HCT116 (cell line): Measurements from ENCODE around the gene CBX7. TPM values are rescaled to one million over a fixed set of nuclear protein-coding genes. Genes with fewer than 3 reads are reported as not detected.

ENCODE experiments used
- ATAC-seq: fragments of 200-7000 bp; cut with Tn5 transposase; 2 replicates; pipeline ENCODE4 v1.9.1; 2020; ENCODE audit warnings: mild to moderate bottlenecking, moderate library complexity
- BruUV-seq: library from RNA; stranded (reverse); fragments of 400-500 nt; replicated peaks from 2 replicates; lab custom pipeline; 2021; lab: Mats Ljungman, UMichigan
- CTCF ChIA-PET: fragments of 300-600 bp; sonication (Branson Sonifier 250); formaldehyde crosslinking; loops from one replicate; lab custom pipeline; 2021; ENCODE audit warnings: antibody characterized with exemption; lab: Charles Lee
- POLR2A ChIA-PET: fragments of 300-600, 350-600 bp; sonication (Branson Sonifier 250); formaldehyde crosslinking; loops from one replicate; lab custom pipeline; 2021; ENCODE audit warnings: antibody characterized with exemption; lab: Charles Lee
- RAD21 ChIA-PET, 2 experiments: fragments of 300-600 bp; sonication (Branson Sonifier 250); formaldehyde crosslinking; loops; one replicate each; lab custom pipeline; 2023; ENCODE audit warnings: low total read pairs in 2 of 2; ENCODE audit not compliant: uncharacterized antibody in 2 of 2, unreplicated experiment in 2 of 2, low non-redundant PET in 1 of 2; lab: Charles Lee
- DNase-seq: peaks from one replicate; pipeline ENCODE4 v3.0.0-alpha.2; 2010; ENCODE audit warnings: low read depth, low spot score
- H2AFZ ChIP-seq: fragments of 200-600 bp; shearing (Covaris generic), sonication (generic); 2 replicates; pipeline ENCODE4 v1.6.1; 2017; ENCODE audit warnings: low read depth, mixed run types, mixed read lengths, antibody characterized with exemption, low read length; ENCODE audit not compliant: poor library complexity, severe bottlenecking
- H3K27ac ChIP-seq: 2 replicates; pipeline ENCODE4 v1.5.1; 2012; ENCODE audit warnings: low read depth, low read length
- H3K27me3 ChIP-seq: fragments of 200-600 bp; sonication (generic); 2 replicates; pipeline ENCODE4 v1.6.1; 2016; ENCODE audit warnings: mixed run types, low read length, mixed read lengths; ENCODE audit not compliant: insufficient read depth
- H3K36me3 ChIP-seq, 2 experiments: fragments of 200-500 bp in 1 of 2; fragments of 200-600 bp in 1 of 2; sonication (Bioruptor generic) in 1 of 2; sonication (generic) in 1 of 2; 2 replicates each; pipeline versions ENCODE4 v1.5.1 to v1.6.1; 2014 to 2016; ENCODE audit warnings: low read length in 2 of 2, inconsistent platforms in 1 of 2, mixed read lengths in 1 of 2, mixed run types in 1 of 2; ENCODE audit not compliant: insufficient read depth in 2 of 2, control insufficient read depth in 1 of 2
- H3K4me1 ChIP-seq, 2 experiments: fragments of 200-600 bp in 1 of 2; sonication (generic) in 1 of 2; 2 replicates each; pipeline versions ENCODE4 v1.5.1 to v1.6.1; 2012 to 2017; ENCODE audit warnings: low read length in 2 of 2, inconsistent platforms in 1 of 2, mild to moderate bottlenecking in 1 of 2, mixed read lengths in 1 of 2, mixed run types in 1 of 2, moderate library complexity in 1 of 2; ENCODE audit not compliant: insufficient read depth in 2 of 2, control insufficient read depth in 1 of 2
- H3K4me2 ChIP-seq: fragments of 200-600 bp; sonication (generic); 2 replicates; pipeline ENCODE4 v1.6.1; 2017; ENCODE audit warnings: mixed run types, low read length, mixed read lengths
- H3K4me3 ChIP-seq, 2 experiments: fragments of 200-600 bp in 1 of 2; sonication (generic) in 1 of 2; replicated peaks in 1 of 2; 2 replicates each; pipeline ENCODE4 v1.5.1; 2011 to 2016; ENCODE audit warnings: low read length in 2 of 2, control low read depth in 1 of 2, low read depth in 1 of 2, mild to moderate bottlenecking in 1 of 2, mixed read lengths in 1 of 2, mixed run types in 1 of 2
- H3K79me2 ChIP-seq: fragments of 200-600 bp; sonication (generic); 2 replicates; pipeline ENCODE4 v1.6.1; 2017; ENCODE audit warnings: mild to moderate bottlenecking, mixed run types, low read length, moderate library complexity, mixed read lengths; ENCODE audit not compliant: insufficient read depth
- H3K9ac ChIP-seq: fragments of 200-600 bp; sonication (generic); 2 replicates; pipeline ENCODE4 v1.6.1; 2016; ENCODE audit warnings: low read length, mixed read lengths
- H3K9me2 ChIP-seq: fragments of 200-600 bp; sonication (generic), shearing (Covaris generic); 2 replicates; pipeline ENCODE4 v1.6.1; 2017; ENCODE audit warnings: mixed run types, mild to moderate bottlenecking, moderate library complexity; ENCODE audit not compliant: insufficient read depth
- H3K9me3 ChIP-seq, 2 experiments: fragments of 200-500 bp in 1 of 2; fragments of 200-600 bp in 1 of 2; sonication (Bioruptor generic) in 1 of 2; sonication (generic) in 1 of 2; 2 replicates each; pipeline ENCODE4 v1.6.1; 2014 to 2017; ENCODE audit warnings: low read length in 2 of 2, mixed read lengths in 2 of 2, inconsistent platforms in 1 of 2, low read depth in 1 of 2, mild to moderate bottlenecking in 1 of 2, mixed run types in 1 of 2, moderate library complexity in 1 of 2; ENCODE audit not compliant: control insufficient read depth in 1 of 2, insufficient read depth in 1 of 2
- H4K20me1 ChIP-seq: fragments of 200-600 bp; sonication (generic), shearing (Covaris generic); 2 replicates; pipeline ENCODE4 v1.6.1; 2017; ENCODE audit warnings: mixed run types, mild to moderate bottlenecking, moderate library complexity; ENCODE audit not compliant: insufficient read depth
- CEBPB ChIP-seq: IDR thresholded peaks from 2 replicates; pipeline ENCODE4 v1.6.1; 2012; ENCODE audit warnings: low read depth
- CTCF ChIP-seq, 3 experiments: fragments of 200-600 bp in 1 of 3; sonication (generic) in 1 of 3; IDR thresholded peaks in 2 of 3; conservative IDR thresholded peaks in 1 of 3; 2 replicates each; pipeline ENCODE4 v1.5.1; 2012 to 2017; ENCODE audit warnings: low read depth in 2 of 3, low read length in 2 of 3, antibody characterized with exemption in 1 of 3, borderline replicate concordance in 1 of 3, control low read depth in 1 of 3, mild to moderate bottlenecking in 1 of 3, mixed read lengths in 1 of 3, mixed run types in 1 of 3, moderate library complexity in 1 of 3; ENCODE audit not compliant: insufficient read depth in 1 of 3
- EGR1 ChIP-seq: IDR thresholded peaks from 2 replicates; pipeline ENCODE4 v1.6.1; 2012; ENCODE audit warnings: low read depth
- ELF1 ChIP-seq: IDR thresholded peaks from 2 replicates; pipeline ENCODE4 v1.6.1; 2012; ENCODE audit warnings: low read depth, borderline replicate concordance
- EZH2phosphoT487 ChIP-seq: fragments of 200-600 bp; IDR thresholded peaks from 2 replicates; pipeline ENCODE4 v1.6.1; 2018; ENCODE audit warnings: antibody characterized with exemption, borderline replicate concordance
- FOSL1 ChIP-seq: IDR thresholded peaks from 2 replicates; pipeline ENCODE4 v1.6.1; 2012; ENCODE audit warnings: low read depth
- JUND ChIP-seq: IDR thresholded peaks from 2 replicates; pipeline ENCODE4 v1.6.1; 2012
- POLR2A ChIP-seq: IDR thresholded peaks from 2 replicates; pipeline ENCODE4 v1.7.0; 2011; ENCODE audit warnings: borderline replicate concordance; ENCODE audit not compliant: insufficient read depth, insufficient read length; ENCODE audit errors: extremely low read depth
- POLR2AphosphoS5 ChIP-seq: IDR thresholded peaks from 2 replicates; pipeline ENCODE4 v1.6.1; 2011; ENCODE audit warnings: mild to moderate bottlenecking, low read depth, low read length, moderate library complexity
- SIN3A ChIP-seq: IDR thresholded peaks from 2 replicates; pipeline ENCODE4 v1.6.1; 2012; ENCODE audit warnings: low read depth
- SRF ChIP-seq: IDR thresholded peaks from 2 replicates; pipeline ENCODE4 v1.6.1; 2012; ENCODE audit warnings: low read depth
- TCF7L2 ChIP-seq: IDR thresholded peaks from 2 replicates; pipeline ENCODE4 v1.7.0; 2011; ENCODE audit warnings: borderline replicate concordance, inconsistent platforms; ENCODE audit not compliant: insufficient read depth, insufficient read length; ENCODE audit errors: extremely low read depth
- YY1 ChIP-seq: IDR thresholded peaks from 2 replicates; pipeline ENCODE4 v1.6.1; 2011; ENCODE audit warnings: low read length, low read depth, moderate library complexity, mild to moderate bottlenecking; ENCODE audit not compliant: insufficient replicate concordance; ENCODE audit errors: extremely low read depth
- ZBTB33 ChIP-seq: IDR thresholded peaks from 2 replicates; pipeline ENCODE4 v1.6.1; 2011; ENCODE audit warnings: mild to moderate bottlenecking, low read length, moderate library complexity; ENCODE audit not compliant: insufficient replicate concordance; ENCODE audit errors: extremely low read depth
- ZFX ChIP-seq: fragments of 450-650 bp; IDR thresholded peaks from 2 replicates; pipeline ENCODE4 v1.6.1; 2017
- ZNF274 ChIP-seq: fragments of 200-500 bp; sonication (Bioruptor generic); IDR thresholded peaks from 2 replicates; pipeline ENCODE4 v1.6.1; 2014; ENCODE audit warnings: mild to moderate bottlenecking, low read depth, low read length, inconsistent platforms
- intact Hi-C: fragments of 100-400 bp; cut with micrococcal nuclease; formaldehyde crosslinking; loops from 2 replicates; pipeline ENCODE4 v1.10.0; 2022
- total RNA-seq: library from RNA; stranded (reverse); gene quantifications from one replicate; pipeline ENCODE4 v1.2.1, GENCODE V29; 2021; ENCODE audit not compliant: unreplicated experiment
- TF ChIP-seq, protein P1 (sequence below): IDR thresholded peaks from 2 replicates; pipeline ENCODE4 v1.6.1; 2012
- TF ChIP-seq, protein P2 (sequence below): IDR thresholded peaks from 2 replicates; pipeline ENCODE4 v1.6.1; 2012

The CBX7 gene
- total RNA-seq, 1 experiment from 2014 or later = 20.1 TPM

GRCh38 chr22:39177791-39178190 lies 25.3 kb upstream of the CBX7 start:
- no peak overlapping the region for H3K27ac ChIP-seq
- no peaks in the 10 kb centered on the region for H3K79me2 ChIP-seq
- peaks cover 0 to 12% of the 10 kb centered on the region in 2 experiments; a peak in 1 of 4 replicates for H3K9me3 ChIP-seq
- RAD21 ChIA-PET = no interaction called here
- no peak for TF ChIP-seq JUND
- TF ChIP-seq YY1 = no peak
- TF ChIP-seq EGR1 = no peak
- TF ChIP-seq ZFX = no peak
- no peak for TF ChIP-seq EZH2phosphoT487
- no peak for TF ChIP-seq SIN3A
- no peak for TF ChIP-seq POLR2A
- TF ChIP-seq TCF7L2 = no peak
- no peak for TF ChIP-seq ZNF274
- no peak for TF ChIP-seq ZBTB33
- TF ChIP-seq ELF1 = no peak
- no peak for TF ChIP-seq POLR2AphosphoS5
- TF ChIP-seq, protein P1, sequence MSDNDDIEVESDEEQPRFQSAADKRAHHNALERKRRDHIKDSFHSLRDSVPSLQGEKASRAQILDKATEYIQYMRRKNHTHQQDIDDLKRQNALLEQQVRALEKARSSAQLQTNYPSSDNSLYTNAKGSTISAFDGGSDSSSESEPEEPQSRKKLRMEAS = no peak
- no peak for TF ChIP-seq SRF
- TF ChIP-seq FOSL1 = no peak
- no peak for TF ChIP-seq CTCF (IDR thresholded peaks at IDR 0.05 in 2 of 3, conservative IDR thresholded peaks at IDR 0.05 in 1 of 3; ENCODE audit: borderline replicate concordance in 1 of 3, insufficient read depth in 1 of 3, low read depth in 2 of 3, low read length in 2 of 3)
- no peak for TF ChIP-seq CEBPB
- TF ChIP-seq, protein P2, sequence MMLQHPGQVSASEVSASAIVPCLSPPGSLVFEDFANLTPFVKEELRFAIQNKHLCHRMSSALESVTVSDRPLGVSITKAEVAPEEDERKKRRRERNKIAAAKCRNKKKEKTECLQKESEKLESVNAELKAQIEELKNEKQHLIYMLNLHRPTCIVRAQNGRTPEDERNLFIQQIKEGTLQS = no peak
- TF ChIP-seq, all 23 proteins: peak for 0
- no peak overlapping the region for H3K4me3 ChIP-seq
- intact Hi-C loops = no loop called here
- CTCF ChIA-PET = no interaction called here
- H4K20me1 ChIP-seq = no peaks in the 10 kb centered on the region
- H3K27me3 ChIP-seq = no peaks in the 10 kb centered on the region
- H3K9ac ChIP-seq = no peak overlapping the region
- peaks cover 33 to 66% of the 10 kb centered on the region in 2 experiments for H3K4me1 ChIP-seq
- H3K9me2 ChIP-seq = no peaks in the 10 kb centered on the region
- H3K4me2 ChIP-seq = no peak overlapping the region
- POLR2A ChIA-PET = no interaction called here
- no peak for DNase-seq
- H2AFZ ChIP-seq = no peak overlapping the region
- no TSS peak for BruUV-seq
- no peaks in the 10 kb centered on the region for H3K36me3 ChIP-seq
- ATAC-seq = no peak
